Left cardiac atrium (tissue), 4 donors: Measurements from ENCODE around the gene WNK1. TPM values are rescaled to one million over a fixed set of nuclear protein-coding genes. Genes with fewer than 3 reads are reported as not detected.

Source experiments
- ATAC-seq, 2 donors: fragments of 200-7000 bp; cut with Tn5 transposase; one replicate each; pipeline ENCODE4 v1.9.1; 2020; ENCODE audit warnings: mild to moderate bottlenecking in 2 of 2, moderate library complexity in 2 of 2
- DNase-seq: peaks from one replicate; pipeline ENCODE4 v3.0.0-alpha.2; 2020
- intact Hi-C, 2 donors: fragments of 100-400 bp; cut with DNase I; formaldehyde crosslinking; loops; one replicate each; pipeline versions ENCODE4 v1.14.1 to v1.15.1; 2022 to 2023
- total RNA-seq, 2 donors: library from RNA; stranded (reverse); fragmentation: NEBNext Ultra II Directional; extraction: Animal tissue kit (Norgen Biotek cat#: 25700); gene quantifications; one replicate each; pipeline ENCODE4 v1.2.1, GENCODE V29; 2021
- donor health status: DM: no; HTN: yes; CAD: no.
- donor health status: DM: no; HTN: yes; CAD: no; lungs with severe emphysema.
- donor health status: DM: yes; HTN: yes; CAD: no.
- donor health status: Dilated cardiomyopathy.

Gene WNK1
- total RNA-seq, 2 donors from 2014 or later, result 251 to 255 TPM

DNA sequence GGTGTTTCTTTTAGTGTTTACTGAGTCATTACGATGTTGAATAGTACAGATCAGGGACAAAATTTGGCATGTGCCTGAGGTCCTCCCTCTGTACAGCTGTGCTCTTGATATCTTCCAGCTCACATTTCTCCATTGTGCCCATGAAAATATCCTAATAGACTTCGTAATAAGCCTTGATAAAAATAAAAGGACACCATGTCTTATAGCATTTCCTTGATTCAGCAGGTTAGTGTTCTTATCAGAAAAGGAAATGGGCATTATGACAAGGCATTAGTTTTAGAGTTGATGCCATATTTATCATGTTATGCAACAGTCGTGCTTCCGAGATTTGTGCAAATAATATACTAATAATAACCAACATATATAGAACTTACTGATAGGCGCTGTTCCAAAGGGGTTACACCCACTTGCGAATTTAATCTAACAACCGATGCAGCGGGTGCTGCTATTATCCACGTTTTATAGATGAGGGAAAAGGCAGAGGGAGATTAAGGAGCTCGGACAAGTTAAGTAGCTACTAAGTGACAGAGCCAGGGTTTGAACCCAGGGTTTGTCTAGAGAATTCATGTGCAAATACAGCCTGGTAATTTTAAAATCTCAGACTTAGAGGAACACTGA is 15.1 kb upstream of the WNK1 start:
- no peak for DNase-seq
- peak; percentile 38 to 84 for ATAC-seq
- intact Hi-C loops, result no loop called here

GRCh38 chr12:738712-739111 is 13.7 kb upstream of the WNK1 start:
- DNase-seq (no peak), ATAC-seq (no peak)
- intact Hi-C loops, result no loop called here

GRCh38 chr12:739349-739748 is 13.0 kb upstream of the WNK1 start:
- ATAC-seq, result no peak
- intact Hi-C loops, result no loop called here
- DNase-seq, result no peak

DNA sequence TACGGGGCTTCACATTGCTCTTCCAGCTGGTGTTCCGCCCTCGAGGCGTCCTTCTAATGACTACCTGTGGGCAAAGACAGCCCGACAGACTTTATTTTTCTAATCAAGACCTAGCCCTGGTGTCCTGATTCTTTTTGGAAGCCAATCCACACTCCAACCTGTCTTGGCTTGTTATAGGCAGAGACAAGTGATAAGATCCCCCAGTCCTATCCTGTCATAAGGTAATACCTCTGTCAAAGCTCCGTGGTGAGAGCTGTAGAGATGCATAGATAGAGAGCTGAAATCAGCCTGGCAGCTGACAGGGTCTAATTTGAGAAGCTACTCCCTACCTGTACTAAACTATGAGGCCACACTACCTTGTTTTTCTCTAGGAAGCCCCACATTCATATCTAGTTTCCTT is 11.5 kb upstream of the WNK1 start:
- ATAC-seq (no peak), DNase-seq (no peak)
- intact Hi-C loops, result no loop called here

GRCh38 chr12:749751-750270 is 2.6 kb upstream of the WNK1 start:
- intact Hi-C loops, result loop anchor here (2.0 to 10.0 kb wide), 3 partner anchors 55 to 175 kb away; no protein-coding TSS in a partner anchor
- ATAC-seq, result no peak
- no peak for DNase-seq

- intact Hi-C loops, result loop anchor here (1.0 to 10.0 kb wide), 4 partner anchors 54 to 180 kb away; no protein-coding TSS in a partner anchor
- DNase-seq (no peak), ATAC-seq (no peak)
Measured at GRCh38 chr12:750366-751191, 1.8 kb upstream of the WNK1 start.

DNA sequence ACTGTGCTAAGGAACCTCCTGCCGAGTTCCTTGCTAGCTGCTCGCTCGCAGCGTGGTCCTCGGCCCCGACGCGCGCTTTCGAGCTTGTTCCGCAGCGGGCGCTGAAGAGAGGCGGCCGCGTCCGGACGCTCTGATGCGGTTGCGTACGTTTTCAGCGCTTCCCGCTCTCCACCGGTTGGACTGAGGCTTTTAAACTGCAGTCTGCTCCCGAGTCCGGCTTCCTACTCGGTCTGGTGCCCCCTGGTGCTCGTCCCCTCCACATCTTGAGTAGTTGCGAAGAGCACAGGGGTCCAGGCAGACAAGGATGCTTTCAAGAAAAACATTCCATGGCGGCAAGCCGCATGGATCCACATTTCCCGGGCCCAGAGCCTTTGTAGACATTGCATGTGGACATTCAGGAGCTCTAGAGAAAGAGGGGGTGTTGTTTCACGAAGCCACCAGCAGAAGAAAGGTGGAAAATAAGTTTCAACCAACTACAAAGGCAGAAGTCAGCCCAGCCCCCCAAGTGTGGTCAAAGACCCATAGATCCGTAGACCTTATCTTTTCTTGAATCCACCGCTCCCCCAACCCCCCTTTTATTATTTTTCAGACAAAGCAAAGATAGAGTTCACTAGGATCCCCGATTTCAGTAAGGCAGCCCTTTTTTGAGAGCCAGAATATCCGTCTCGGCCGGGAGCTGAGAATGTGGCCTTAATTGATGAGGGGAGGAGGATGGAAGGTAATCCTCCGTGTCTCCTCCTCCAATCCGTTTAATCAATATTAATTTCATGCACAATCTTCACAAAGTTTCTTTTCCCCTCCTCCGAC is 984 bp upstream of the WNK1 start:
- intact Hi-C loops, result loop anchor here (1.0 to 10.0 kb wide), 4 partner anchors 53 to 181 kb away; no protein-coding TSS in a partner anchor
- peak; percentile 96 for DNase-seq
- ATAC-seq, result peak; percentile 56 to 73

DNA sequence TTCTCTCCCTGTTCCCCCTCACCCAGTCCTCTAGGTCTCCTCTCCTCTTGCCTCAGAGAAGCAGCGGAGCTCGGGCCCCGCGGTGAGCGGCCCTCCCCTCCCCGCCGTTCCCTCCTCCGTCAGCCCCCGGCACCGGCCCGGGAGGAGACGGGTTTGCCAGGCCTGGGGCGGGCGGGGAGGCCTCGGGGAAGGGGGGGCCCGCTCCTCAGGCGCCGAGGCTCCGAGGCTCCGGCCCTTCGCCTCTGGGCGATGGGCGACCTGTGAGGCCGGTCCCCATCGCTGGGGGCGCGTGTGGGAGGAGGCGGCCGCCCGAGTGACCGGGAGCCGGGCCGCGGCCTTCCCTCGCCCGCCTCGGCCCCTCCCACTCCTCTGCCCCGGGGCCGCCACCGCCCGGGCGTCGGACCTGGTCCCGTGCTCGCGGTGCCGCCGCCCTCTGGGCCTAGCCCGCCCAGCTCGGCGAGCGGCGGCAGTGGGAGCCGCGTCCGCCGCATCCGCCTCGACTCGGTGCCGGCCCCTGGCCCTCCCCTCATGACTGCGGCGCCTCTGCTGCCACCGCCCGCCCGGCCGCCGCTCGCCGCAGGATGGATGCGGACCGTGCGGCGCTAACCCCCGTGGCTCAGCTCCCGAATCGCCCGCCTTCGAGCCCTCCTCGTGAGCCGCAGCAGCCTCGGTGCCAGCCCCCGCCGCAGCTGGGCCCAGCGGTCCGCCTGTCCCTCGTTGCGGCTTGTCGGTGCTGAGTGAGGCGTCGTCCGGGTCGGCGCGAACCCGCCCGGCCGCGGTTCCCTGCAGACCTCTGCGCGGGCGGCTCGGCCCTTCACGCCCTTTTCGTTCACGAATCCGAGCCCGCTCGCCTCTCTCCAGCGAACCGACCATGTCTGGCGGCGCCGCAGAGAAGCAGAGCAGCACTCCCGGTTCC is 574 bp downstream of the WNK1 start:
- ATAC-seq, result peak; percentile 64 to 67
- intact Hi-C loops, result loop anchor here in 1 of 2 donors (10.0 kb wide), 2 partner anchors 52 to 178 kb away; no protein-coding TSS in a partner anchor

DNA sequence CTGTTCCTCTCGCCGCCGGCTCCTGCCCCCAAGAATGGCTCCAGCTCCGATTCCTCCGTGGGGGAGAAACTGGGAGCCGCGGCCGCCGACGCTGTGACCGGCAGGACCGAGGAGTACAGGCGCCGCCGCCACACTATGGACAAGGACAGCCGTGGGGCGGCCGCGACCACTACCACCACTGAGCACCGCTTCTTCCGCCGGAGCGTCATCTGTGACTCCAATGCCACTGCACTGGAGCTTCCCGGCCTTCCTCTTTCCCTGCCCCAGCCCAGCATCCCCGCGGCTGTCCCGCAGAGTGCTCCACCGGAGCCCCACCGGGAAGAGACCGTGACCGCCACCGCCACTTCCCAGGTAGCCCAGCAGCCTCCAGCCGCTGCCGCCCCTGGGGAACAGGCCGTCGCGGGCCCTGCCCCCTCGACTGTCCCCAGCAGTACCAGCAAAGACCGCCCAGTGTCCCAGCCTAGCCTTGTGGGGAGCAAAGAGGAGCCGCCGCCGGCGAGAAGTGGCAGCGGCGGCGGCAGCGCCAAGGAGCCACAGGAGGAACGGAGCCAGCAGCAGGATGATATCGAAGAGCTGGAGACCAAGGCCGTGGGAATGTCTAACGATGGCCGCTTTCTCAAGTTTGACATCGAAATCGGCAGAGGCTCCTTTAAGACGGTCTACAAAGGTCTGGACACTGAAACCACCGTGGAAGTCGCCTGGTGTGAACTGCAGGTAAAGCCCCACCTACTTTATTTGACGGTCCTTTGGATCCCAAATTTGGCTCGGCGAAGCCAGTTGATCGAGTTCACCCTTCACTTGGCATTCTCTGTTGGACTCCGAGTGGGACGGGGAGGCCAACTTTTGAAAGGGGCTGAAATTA is 1.5 kb downstream of the WNK1 start:
- peak; percentile 2 to 4 for ATAC-seq
- intact Hi-C loops, result loop anchor here in 1 of 2 donors (10.0 kb wide), 2 partner anchors 51 to 179 kb away; no protein-coding TSS in a partner anchor
- peak; percentile 50 for DNase-seq

More for the DNA sequence above, 574 bp downstream of the WNK1 start:
- peak; percentile 73 for DNase-seq

- DNase-seq (no peak), ATAC-seq (no peak)
- intact Hi-C loops, result loop anchor here in 1 of 2 donors (10.0 kb wide), 2 partner anchors 50 to 180 kb away; no protein-coding TSS in a partner anchor
Measured at GRCh38 chr12:754473-754820, 2.1 kb downstream of the WNK1 start.

DNA sequence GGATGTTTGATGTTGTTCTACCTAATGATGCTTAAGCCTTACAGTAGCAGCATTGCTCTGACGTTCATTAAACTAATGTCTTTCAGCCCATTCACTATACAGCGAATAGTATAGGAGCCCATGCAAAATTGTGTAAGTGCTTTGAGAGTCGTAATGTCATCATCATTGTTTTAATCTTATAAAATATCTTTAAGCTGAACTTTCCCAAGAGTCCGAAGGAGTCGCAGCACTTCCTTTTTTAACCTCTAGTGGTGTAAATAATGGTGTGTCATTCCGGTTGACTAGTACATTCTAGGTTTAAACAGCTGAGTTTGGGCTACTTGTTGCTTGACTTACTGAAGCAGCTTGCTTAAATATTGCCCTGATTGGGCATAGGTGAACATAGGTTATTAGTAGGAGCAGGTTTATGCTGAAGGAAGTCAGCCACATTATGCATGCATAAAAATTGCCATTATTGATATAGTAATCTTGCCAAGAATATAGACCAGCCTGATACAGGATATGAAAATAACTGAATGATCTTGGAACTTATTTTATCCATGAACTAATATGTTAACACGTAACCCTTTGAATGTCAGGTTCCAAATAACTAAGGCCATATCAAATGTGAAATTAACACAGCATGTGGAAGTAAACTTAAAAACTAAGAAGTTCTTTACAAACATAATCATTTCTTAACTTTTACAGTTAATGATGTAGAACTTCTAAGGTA is 2.6 kb downstream of the WNK1 start:
- intact Hi-C loops, result loop anchor here (5.0 to 10.0 kb wide), 3 partner anchors 50 to 180 kb away; no protein-coding TSS in a partner anchor
- ATAC-seq, result no peak
- no peak for DNase-seq

DNA sequence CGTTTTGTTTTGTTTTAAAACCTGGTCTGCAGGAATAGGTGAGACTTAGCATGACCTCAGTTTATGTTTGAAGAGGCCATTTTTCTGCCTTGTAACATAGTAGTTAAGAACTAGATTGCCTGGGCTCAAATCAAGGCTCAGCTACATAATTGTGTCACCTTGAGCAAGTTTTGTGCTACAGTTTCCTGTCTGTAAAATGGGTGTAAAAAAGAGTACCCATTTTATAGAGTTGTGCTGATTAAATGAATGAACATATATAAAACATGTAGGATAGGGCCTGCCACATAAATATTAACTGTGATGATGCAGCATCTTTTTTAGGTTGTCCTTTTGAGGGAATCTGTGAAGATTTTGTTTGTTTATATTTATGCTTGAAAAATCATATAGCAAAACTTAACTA is 7.2 kb downstream of the WNK1 start:
- ATAC-seq (no peak), DNase-seq (no peak)
- intact Hi-C loops, result loop anchor here (5.0 to 10.0 kb wide), 3 partner anchors 45 to 185 kb away; no protein-coding TSS in a partner anchor

GRCh38 chr12:761256-761655 is 8.9 kb downstream of the WNK1 start:
- ATAC-seq (no peak), DNase-seq (no peak)
- intact Hi-C loops, result no loop called here

- ATAC-seq (no peak), DNase-seq (no peak)
- intact Hi-C loops, result no loop called here
Measured at GRCh38 chr12:765840-766239, 13.5 kb downstream of the WNK1 start.

DNA sequence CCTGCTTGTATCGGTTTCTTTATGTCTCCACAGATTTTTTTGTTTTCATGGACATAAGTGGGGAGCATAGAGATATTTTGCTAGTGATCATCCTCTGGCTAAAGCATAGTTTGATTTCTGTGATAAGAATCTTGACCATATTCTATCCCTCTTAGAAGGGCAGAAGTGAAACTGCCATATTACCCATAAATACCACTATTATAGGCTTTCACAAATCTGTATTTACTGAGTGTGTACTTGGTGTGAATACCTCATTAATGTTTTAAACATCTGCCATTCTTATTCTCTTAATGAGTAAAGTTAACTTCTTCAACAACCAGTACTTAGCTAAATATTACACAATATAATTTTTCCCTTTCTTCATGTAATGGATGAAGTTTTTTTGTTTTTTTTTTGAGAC is 16.1 kb downstream of the WNK1 start:
- no peak for ATAC-seq
- no peak for DNase-seq
- intact Hi-C loops, result no loop called here

DNA sequence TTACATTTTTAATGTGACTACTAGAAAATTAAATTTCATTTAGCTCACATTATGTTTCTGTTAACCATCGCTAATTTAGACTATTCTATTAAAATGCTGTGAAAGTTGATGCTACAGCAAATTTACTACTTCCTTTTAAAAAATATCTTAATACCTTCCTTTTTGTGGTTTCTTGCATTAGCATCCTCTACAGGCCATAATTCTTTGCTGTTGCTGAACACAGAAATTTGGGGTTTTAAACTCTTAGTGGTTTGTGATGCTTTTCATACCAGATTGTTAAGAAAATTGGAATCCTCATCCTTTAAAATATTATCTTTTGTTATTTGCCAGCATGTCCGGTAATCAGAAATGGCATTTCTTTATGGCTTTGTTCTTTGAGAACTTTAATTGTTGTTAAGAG is 18.1 kb downstream of the WNK1 start:
- intact Hi-C loops, result no loop called here
- ATAC-seq, result no peak

More for the DNA sequence above, 18.1 kb downstream of the WNK1 start:
- no peak for DNase-seq
